Osteocyte (in vitro differentiated cells): ENCODE data around the gene HIBCH. TPM values are rescaled to one million over a fixed set of nuclear protein-coding genes. Genes with fewer than 3 reads are reported as not detected.

ENCODE experiments used
- DNase-seq: peaks from one replicate; pipeline ENCODE4 v3.0.0; 2021; ENCODE audit warnings: mixed read lengths; ENCODE audit not compliant: unreplicated experiment; ENCODE audit errors: extremely low spot score
- H3K27ac Mint-ChIP-seq: one replicate; pipeline ENCODE4 v1.8.0; 2021; ENCODE audit warnings: mild to moderate bottlenecking, mixed read lengths; ENCODE audit not compliant: unreplicated experiment
- H3K27me3 Mint-ChIP-seq: one replicate; pipeline ENCODE4 v1.8.0; 2021; ENCODE audit warnings: mixed read lengths; ENCODE audit not compliant: unreplicated experiment
- H3K36me3 Mint-ChIP-seq: one replicate; pipeline ENCODE4 v1.8.0; 2021; ENCODE audit warnings: mixed read lengths; ENCODE audit not compliant: unreplicated experiment
- H3K4me1 Mint-ChIP-seq: one replicate; pipeline ENCODE4 v1.8.0; 2021; ENCODE audit warnings: mixed read lengths; ENCODE audit not compliant: unreplicated experiment
- H3K4me3 Mint-ChIP-seq: one replicate; pipeline ENCODE4 v1.8.0; 2021; ENCODE audit warnings: mild to moderate bottlenecking, moderate library complexity, mixed read lengths; ENCODE audit not compliant: unreplicated experiment
- H3K9me3 Mint-ChIP-seq: one replicate; pipeline ENCODE4 v1.8.0; 2021; ENCODE audit warnings: mixed read lengths; ENCODE audit not compliant: unreplicated experiment
- CTCF ChIP-seq: fragments of 200-600 bp; sonication (generic); IDR thresholded peaks from 2 replicates; pipeline ENCODE4 v1.5.0; 2021; ENCODE audit warnings: antibody characterized with exemption, mild to moderate bottlenecking, moderate library complexity
- long read RNA-seq: library from polyadenylated mRNA; unstranded; transcript quantifications from one replicate; pipeline ENCODE4 v2.0.0, GENCODE V29; 2021
- total RNA-seq: library from RNA; stranded (reverse); gene quantifications from 2 replicates; pipeline ENCODE4 v1.2.1, GENCODE V29; 2021

The HIBCH gene
- total RNA-seq: 26.8 and 28.4 TPM in 2 replicates
- long read RNA-seq, transcript HIBCH-202 (13 exons, 2,463 nt): minor isoform, 17 of 295 reads
- long read RNA-seq, transcript HIBCH-201 (14 exons, 1,939 nt): major isoform, 206 of 295 reads
- long read RNA-seq, partial matches to known transcripts: 23 of 295 reads
- long read RNA-seq, other reads (novel, unspliced or antisense): 49 of 295 reads

- Mint-ChIP-seq H3K9me3 (no peaks in the 10 kb centered on the region), H3K36me3 (peaks cover 2% of the 10 kb centered on the region), H3K4me3 (peak within 1 kb of the TSS; percentile 94), H3K27me3 (peaks cover 5% of the 10 kb centered on the region), H3K4me1 (peaks cover 36% of the 10 kb centered on the region), H3K27ac (peak within 1 kb of the TSS; percentile 96)
- DNase-seq: peak; percentile 99
- TF ChIP-seq CTCF: peak; percentile 93
Observed at GRCh38 chr2:190319555-190320498, at the start of gene HIBCH. Gene HIBCH, minus strand, starts transcription at chr2:190319826. Its CDS starts 76 bp downstream, at chr2:190319750.

- no peaks in the 10 kb centered on the region for H3K27me3 Mint-ChIP-seq
- H3K36me3 Mint-ChIP-seq: peaks cover 29% of the 10 kb centered on the region
- H3K4me3 Mint-ChIP-seq: no peak overlapping the region
Observed at GRCh38 chr2:190367091-190367490, 47.5 kb upstream of the HIBCH start.

GRCh38 chr2:190366248-190366753 lies 46.7 kb upstream of the HIBCH start:
- Mint-ChIP-seq H3K36me3 (peaks cover 31% of the 10 kb centered on the region), H3K4me1 (no peaks in the 10 kb centered on the region), H3K27me3 (no peaks in the 10 kb centered on the region), H3K9me3 (no peaks in the 10 kb centered on the region), H3K4me3 (no peak overlapping the region), H3K27ac (no peak overlapping the region)
- TF ChIP-seq CTCF: no peak
- no peak for DNase-seq

More at GRCh38 chr2:190367091-190367490, 47.5 kb upstream of the HIBCH start:
- Mint-ChIP-seq H3K27ac (no peak overlapping the region), H3K9me3 (no peaks in the 10 kb centered on the region), H3K4me1 (peaks cover under 1% of the 10 kb centered on the region)
- no peak for DNase-seq
- no peak for TF ChIP-seq CTCF

- Mint-ChIP-seq H3K27me3 (no peaks in the 10 kb centered on the region), H3K4me3 (no peak overlapping the region), H3K4me1 (peaks cover 3% of the 10 kb centered on the region), H3K9me3 (no peaks in the 10 kb centered on the region), H3K27ac (no peak overlapping the region), H3K36me3 (peaks cover 31% of the 10 kb centered on the region)
- no peak for TF ChIP-seq CTCF
- no peak for DNase-seq
Observed at GRCh38 chr2:190365499-190366204, 46.0 kb upstream of the HIBCH start.
